Muscle layer of duodenum (tissue), 2 donors: Measurements from ENCODE around the gene SLC39A7.

Experiments used
- H3K27ac ChIP-seq: one replicate; pipeline ENCODE4 v1.7.0; 2013; ENCODE audit warnings: mild to moderate bottlenecking, low read length
- H3K27me3 ChIP-seq: one replicate; pipeline ENCODE4 v1.7.0; 2013; ENCODE audit warnings: low read depth, mild to moderate bottlenecking, control low read depth, low read length
- H3K36me3 ChIP-seq, 2 donors: one replicate each; pipeline ENCODE4 v1.7.0; 2013; ENCODE audit warnings: low read length in 2 of 2, control low read depth in 1 of 2, mild to moderate bottlenecking in 1 of 2; ENCODE audit not compliant: insufficient read depth in 2 of 2, control insufficient read depth in 1 of 2
- H3K4me1 ChIP-seq, 2 donors: one replicate each; pipeline ENCODE4 v1.7.0; 2013; ENCODE audit warnings: low read length in 2 of 2, mild to moderate bottlenecking in 2 of 2, control low read depth in 1 of 2, moderate library complexity in 1 of 2; ENCODE audit not compliant: insufficient read depth in 2 of 2, control insufficient read depth in 1 of 2
- H3K4me3 ChIP-seq, 2 donors: one replicate each; pipeline ENCODE4 v1.7.0; 2013; ENCODE audit warnings: low read length in 2 of 2, low read depth in 1 of 2, mild to moderate bottlenecking in 1 of 2
- H3K9me3 ChIP-seq, 2 donors: one replicate each; pipeline ENCODE4 v1.7.0; 2013; ENCODE audit warnings: low read length in 2 of 2, control low read depth in 1 of 2, mild to moderate bottlenecking in 1 of 2; ENCODE audit not compliant: control insufficient read depth in 1 of 2
- donor health status: healthy.

SLC39A7 gene

DNA sequence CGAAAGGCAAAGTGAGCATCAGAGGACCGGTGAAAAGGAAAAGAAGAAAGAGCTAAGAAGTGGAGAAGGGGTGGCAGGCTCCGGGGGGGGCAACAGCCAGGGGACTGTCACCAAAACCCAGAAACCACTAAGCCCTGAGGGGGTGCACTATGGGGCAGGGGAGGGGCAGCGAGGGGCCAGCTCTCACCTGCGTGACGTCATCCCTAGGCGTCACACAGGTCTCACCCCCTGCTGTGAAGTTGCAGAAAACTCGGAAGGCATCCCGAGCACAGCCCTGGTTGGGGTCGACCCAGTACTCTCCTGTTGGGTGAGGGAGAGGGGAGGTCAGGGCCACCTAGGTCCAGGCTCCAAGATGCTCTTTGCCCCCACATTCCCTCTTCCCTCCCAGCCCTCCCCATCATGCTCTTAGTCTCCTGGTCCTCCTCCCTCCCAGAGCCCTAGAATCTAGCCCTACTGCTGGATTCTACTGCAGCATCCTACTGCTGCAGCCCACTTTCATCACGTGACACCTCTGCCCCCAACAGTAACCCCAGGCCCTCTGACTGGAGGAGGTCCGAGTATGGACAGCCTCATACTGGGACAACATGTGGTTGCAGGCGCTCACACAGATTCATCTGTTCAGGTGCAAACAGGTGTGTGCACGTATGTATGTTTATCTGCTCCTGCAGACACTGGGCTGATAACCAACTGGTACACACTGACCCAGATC lies 35.8 kb upstream of the SLC39A7 start:
- H3K36me3 ChIP-seq: no peaks in the 10 kb centered on the region
- H3K4me3 ChIP-seq: no peak overlapping the region
- no peak overlapping the region for H3K27ac ChIP-seq
- no peaks in the 10 kb centered on the region for H3K9me3 ChIP-seq
- H3K4me1 ChIP-seq: peaks cover 0 to 8% of the 10 kb centered on the region in 2 donors
- no peaks in the 10 kb centered on the region for H3K27me3 ChIP-seq

DNA sequence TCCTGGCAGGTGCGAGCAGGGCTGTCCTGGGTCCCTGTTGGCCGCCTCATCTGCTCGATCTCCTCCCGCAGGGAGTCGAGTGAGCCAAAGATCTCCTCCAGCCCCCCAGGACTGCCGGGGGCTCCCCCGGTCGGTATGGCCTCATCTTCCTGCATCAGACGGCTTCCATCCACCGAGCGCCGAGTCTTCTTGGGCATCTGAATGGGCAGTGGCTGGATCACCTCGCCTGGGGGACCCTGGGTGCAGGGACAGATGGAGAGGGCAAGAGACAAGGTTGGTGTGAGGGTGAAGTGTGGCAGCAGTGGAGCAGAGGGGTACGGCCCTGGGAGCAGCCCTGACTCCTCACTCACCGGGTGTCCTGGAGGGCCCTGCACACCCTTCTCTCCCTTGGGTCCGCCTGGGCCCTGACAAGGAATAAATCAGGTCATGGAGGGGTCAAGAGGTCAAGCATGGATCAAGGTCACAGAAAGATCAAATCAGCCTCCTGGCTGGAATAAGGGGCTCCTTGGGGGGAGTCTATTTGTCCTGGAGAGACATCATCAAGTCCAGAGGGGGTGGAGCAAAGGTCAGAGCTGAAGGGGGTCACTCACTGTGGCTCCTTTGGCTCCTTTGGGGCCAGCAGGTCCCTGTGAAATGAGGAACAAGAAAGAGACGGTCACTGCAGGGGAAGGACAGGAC lies 34.9 kb upstream of the SLC39A7 start:
- Histone ChIP-seq H3K27me3 (no peaks in the 10 kb centered on the region), H3K36me3 (no peaks in the 10 kb centered on the region), H3K27ac (no peak overlapping the region), H3K4me1 (peaks cover 0 to 7% of the 10 kb centered on the region in 2 donors), H3K9me3 (no peaks in the 10 kb centered on the region), H3K4me3 (no peak overlapping the region)

DNA sequence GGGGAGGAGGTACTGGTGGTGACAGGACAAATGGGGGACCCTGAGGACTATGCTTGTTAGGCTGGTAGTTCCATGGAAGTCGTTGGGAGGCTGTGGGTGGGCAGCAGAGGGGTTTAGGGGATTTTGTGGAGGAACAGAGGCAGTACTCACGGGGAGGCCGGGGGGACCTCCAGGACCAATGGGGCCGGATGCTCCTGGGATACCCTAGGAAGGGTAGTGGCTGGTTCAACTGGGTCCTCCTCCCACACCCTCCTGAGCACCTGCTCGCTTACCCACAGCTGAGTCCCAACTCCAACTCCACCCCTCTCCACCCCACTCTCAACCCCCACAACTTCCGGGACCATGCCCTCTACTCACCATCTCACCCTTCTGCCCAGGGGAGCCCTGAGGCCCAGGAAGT lies 34.3 kb upstream of the SLC39A7 start:
- Histone ChIP-seq H3K27me3 (no peaks in the 10 kb centered on the region), H3K27ac (no peak overlapping the region), H3K36me3 (no peaks in the 10 kb centered on the region), H3K4me3 (no peak overlapping the region), H3K9me3 (no peaks in the 10 kb centered on the region), H3K4me1 (peaks cover 0 to under 1% of the 10 kb centered on the region in 2 donors)

DNA sequence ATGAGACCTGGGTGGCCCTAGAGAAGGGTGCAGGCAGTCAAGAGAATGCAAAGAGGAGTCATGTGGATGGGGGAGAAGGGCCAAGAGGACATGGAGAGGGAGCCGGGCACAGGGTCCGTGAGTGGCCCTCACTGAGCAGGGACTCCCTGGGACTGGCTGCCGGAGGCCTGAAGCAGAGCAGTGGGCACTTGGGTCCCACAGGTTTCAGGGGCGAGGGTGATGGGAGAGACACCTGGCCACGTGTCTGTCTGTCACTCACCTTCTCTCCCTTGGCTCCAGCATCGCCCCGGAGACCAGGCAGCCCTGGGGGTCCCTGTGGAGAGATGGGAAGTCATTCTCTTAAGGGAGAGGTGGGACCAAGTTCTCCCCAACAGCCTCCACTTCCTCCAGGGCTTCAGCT lies 33.9 kb upstream of the SLC39A7 start:
- H3K4me3 ChIP-seq: no peak overlapping the region
- H3K36me3 ChIP-seq: no peaks in the 10 kb centered on the region
- H3K27me3 ChIP-seq: no peaks in the 10 kb centered on the region
- H3K9me3 ChIP-seq: no peaks in the 10 kb centered on the region
- H3K4me1 ChIP-seq: no peaks in the 10 kb centered on the region
- no peak overlapping the region for H3K27ac ChIP-seq

DNA sequence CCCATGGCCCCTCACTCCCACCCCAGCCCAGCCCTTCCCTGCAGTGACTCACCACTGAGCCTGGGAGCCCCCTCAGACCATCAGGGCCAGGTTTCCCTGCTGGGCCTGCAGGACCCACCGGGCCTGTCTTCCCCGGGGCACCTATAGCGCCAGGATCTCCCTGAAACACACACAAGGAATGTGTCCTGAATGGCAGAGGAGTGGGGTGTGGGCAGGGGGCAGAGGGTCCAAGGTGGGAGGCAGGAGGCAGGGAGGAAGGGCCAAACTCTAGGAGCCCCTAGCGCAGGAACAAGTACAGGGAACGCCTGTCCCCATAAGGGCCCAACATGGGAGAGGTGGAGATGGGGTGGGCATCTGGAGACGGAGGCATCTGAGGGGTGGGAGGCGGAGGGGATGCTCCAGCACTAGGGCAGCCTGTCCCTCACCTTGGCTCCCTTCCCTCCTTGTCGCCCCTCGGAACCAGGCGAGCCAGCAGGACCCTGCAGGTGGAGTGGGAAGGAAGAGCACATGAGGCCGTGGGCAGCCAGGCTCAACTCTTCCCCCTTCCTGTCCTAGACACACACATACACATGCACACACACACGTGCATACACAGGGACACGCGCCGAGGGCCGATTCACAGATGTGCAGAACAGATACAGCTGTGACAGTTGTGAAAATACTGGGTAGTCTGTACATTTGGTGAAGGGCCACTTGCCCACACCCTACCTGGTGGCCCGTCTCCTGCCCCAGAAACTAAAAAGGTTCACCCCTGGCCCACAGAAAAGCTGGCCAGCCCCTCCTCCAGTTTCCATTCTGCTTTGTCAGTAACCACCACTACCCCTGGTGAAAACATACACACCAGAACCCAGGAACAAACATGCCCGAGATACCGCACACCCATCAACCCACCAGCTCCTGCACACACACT lies 33.0 kb upstream of the SLC39A7 start:
- Histone ChIP-seq H3K36me3 (no peaks in the 10 kb centered on the region), H3K4me1 (no peaks in the 10 kb centered on the region), H3K27me3 (no peaks in the 10 kb centered on the region), H3K4me3 (no peak overlapping the region), H3K9me3 (no peaks in the 10 kb centered on the region), H3K27ac (no peak overlapping the region)

DNA sequence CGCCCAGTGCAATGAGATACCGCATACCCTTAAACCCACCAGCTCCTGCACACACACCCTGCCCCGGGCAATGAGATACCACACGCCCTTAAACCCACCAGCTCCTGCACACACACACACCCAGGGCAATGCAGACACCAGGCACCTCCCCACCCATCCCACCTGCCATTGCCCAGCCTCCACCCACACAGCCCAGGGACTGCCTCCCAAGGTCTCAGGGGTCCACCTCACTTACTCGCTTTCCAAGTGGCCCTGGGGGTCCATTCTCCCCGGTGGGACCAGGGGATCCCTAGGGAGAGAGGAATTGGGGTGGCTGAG lies 32.4 kb upstream of the SLC39A7 start:
- Histone ChIP-seq H3K27me3 (no peaks in the 10 kb centered on the region), H3K27ac (no peak overlapping the region), H3K36me3 (no peaks in the 10 kb centered on the region), H3K9me3 (no peaks in the 10 kb centered on the region), H3K4me1 (no peaks in the 10 kb centered on the region), H3K4me3 (no peak overlapping the region)

DNA sequence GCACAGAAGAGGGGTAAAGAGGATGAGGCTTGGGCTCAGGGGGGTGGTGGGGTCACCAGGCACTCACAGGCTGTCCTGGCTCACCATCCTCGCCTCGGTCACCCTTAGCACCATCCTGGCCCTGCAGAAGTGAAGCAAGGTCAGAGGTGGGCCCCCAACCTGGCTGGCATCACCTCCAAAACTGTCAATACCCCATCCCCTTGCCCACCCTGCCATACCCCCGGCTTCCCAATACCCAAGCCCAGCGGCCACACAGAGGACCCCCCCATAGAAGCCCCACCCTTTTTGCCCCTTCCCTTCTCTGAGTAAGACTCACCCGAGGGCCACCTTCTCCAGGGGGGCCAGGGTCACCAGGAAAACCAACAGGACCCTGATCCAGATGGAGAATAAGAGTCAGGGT lies 32.0 kb upstream of the SLC39A7 start:
- no peaks in the 10 kb centered on the region for H3K27me3 ChIP-seq
- no peaks in the 10 kb centered on the region for H3K9me3 ChIP-seq
- no peaks in the 10 kb centered on the region for H3K36me3 ChIP-seq
- no peaks in the 10 kb centered on the region for H3K4me1 ChIP-seq
- no peak overlapping the region for H3K27ac ChIP-seq
- H3K4me3 ChIP-seq: no peak overlapping the region

DNA sequence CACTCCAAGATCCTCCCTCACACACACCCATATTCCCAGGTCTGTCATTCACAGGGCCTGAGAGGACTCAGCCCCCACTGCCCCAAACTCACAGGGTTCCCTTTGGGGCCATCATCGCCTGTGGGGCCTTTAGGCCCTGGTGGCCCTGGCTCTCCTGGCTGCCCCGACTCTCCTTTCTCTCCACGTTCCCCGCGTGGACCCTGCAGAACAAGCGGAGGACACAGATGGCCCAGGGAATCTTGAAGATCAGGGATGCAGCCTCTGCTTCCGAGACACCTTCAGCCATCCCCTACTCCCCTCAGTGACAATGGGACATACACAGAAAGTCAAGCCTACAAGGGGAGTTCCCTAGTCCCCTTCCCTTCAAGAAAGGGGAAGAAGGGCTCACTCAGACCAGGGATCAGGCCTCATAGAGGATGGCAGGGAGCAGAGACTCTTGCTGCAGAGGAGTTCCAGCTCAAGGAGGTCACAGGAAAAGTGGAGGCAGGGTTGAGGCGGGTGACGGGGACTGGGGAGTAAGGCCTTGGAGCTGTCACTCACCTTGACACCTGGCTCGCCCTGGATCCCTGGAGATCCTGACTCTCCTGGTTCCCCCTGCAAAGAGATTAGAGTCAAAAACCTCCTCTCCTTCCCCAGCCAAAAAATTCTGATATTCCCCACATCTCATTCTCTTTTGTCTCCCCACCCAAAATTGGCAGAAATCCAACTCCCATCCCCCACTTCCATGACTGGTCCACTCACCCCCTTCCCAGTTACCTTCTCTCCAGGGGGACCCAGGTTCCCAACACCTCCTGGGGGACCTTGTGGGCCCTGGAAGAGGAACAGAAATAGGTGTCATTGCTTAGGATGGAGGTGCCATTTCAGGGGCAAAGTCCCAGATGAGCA lies 31.1 kb upstream of the SLC39A7 start:
- no peaks in the 10 kb centered on the region for H3K4me1 ChIP-seq
- no peak overlapping the region for H3K4me3 ChIP-seq
- no peaks in the 10 kb centered on the region for H3K9me3 ChIP-seq
- no peak overlapping the region for H3K27ac ChIP-seq
- H3K36me3 ChIP-seq: no peaks in the 10 kb centered on the region
- H3K27me3 ChIP-seq: no peaks in the 10 kb centered on the region

DNA sequence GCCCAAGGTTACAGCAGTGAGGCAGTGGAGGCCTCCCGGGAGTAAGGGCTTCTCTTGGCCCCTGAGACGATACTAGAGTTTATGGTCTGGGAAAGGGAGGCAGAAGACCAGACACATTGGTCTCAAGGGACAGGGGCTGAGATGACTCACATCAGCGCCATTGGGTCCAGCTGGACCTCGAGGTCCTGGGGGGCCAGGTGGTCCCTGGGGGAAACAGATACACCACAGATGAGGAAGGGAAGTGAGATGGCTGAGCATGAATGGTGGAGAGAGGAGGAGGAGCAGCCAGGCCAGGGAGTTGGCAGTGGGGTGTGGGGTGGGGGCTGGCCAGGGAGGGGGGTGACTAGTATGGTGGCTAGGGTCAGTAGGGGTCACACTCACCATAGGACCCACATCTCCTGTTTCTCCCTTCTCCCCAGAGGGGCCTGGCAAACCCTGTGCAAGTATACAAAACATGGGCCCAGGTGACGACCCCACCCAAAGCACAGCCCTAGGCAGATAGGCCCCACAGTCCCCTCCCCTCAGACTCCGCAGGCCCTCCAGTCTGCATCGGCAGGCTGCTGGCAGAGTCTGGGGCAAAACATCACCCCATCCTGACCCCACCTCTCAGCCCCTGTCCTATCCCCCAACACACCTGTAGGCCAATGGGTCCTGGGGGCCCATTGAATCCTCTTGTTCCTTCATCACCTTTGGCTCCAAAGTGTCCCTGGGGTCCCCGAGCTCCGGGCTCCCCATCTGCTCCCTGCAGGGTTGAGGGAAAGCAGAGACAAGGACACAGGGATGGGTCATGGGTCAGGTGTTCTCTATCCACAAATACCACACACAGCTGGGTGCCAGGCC lies 30.3 kb upstream of the SLC39A7 start:
- no peak overlapping the region for H3K27ac ChIP-seq
- H3K4me1 ChIP-seq: no peaks in the 10 kb centered on the region
- no peak overlapping the region for H3K4me3 ChIP-seq
- no peaks in the 10 kb centered on the region for H3K9me3 ChIP-seq
- H3K36me3 ChIP-seq: no peaks in the 10 kb centered on the region
- H3K27me3 ChIP-seq: no peaks in the 10 kb centered on the region

DNA sequence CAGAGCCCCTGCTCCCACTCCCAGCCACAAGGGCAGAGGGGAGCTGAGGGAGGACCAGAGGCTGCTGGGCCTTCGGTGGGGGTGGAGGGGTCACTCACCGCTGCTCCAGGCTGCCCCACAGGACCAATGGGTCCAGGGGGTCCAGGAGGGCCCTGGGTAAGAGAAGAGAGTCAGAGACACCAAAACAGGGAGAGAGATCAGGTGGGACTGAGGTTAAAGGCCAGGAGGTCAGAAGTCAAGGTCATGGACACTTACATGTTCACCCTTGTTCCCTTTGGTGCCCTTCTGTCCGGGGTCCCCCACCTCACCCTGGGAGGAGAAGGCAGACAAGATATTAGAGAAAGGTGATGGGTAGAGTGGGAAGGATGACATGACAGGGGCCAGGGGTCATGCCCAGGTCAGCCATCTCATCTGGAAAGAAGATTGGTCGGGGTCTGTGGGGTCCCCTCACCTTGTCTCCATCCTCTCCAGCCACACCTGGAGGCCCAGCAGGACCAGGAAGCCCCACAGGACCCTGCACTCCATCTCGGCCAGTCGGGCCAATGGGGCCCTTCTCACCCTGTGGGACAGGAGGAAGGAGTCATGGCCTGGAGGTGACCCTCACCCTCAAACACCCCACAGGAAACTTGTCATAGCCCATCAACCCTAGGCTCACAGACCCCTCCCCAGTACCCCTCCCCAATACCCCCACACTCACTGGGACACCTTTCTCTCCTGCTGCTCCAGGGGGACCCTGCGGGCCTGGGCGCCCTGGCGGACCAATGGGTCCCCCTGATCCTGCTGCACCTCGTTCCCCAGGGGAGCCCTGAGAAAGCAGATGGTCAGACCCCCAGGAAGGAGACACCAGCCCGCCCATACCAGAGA lies 29.4 kb upstream of the SLC39A7 start:
- Histone ChIP-seq H3K36me3 (no peaks in the 10 kb centered on the region), H3K27ac (no peak overlapping the region), H3K27me3 (no peaks in the 10 kb centered on the region), H3K4me3 (no peak overlapping the region), H3K4me1 (no peaks in the 10 kb centered on the region), H3K9me3 (no peaks in the 10 kb centered on the region)
